ENCODE data around the gene RFC1. TPM values are rescaled to one million over a fixed set of nuclear protein-coding genes. Genes with fewer than 3 reads are reported as not detected.

The RFC1 gene
- polyA plus RNA-seq, 1 of the 3 experiments (the other 2 are of a cell fraction) = 14.9 TPM

GRCh38 chr4:39330353-39330752 lies 35.8 kb downstream of the RFC1 start:
- Histone ChIP-seq H3K27me3 (ENCODE audit: insufficient read depth) (no peaks in the 10 kb centered on the region), H3K36me3 (replicated peaks in 1 of 2; ENCODE audit: control insufficient read depth in 1 of 2, insufficient read depth in 2 of 2, low read length in 1 of 2) (peaks cover 2 to 27% of the 10 kb centered on the region in 2 experiments), H2AFZ (ENCODE audit: low read depth) (no peak overlapping the region), H3K4me1 (ENCODE audit: control insufficient read depth in 1 of 2, insufficient read depth in 2 of 2, low read depth in 1 of 2, low read length in 1 of 2) (no peaks in the 10 kb centered on the region; a peak in 1 of 4 replicates), H3K9me3 (no peaks in the 10 kb centered on the region), H3K79me2 (ENCODE audit: insufficient read depth) (peaks cover 67% of the 10 kb centered on the region), H3K9ac (no peak overlapping the region), H3K4me3 (ENCODE audit: low read depth in 2 of 2, low read length in 1 of 2) (no peak overlapping the region), H3K27ac (ENCODE audit: low read depth in 2 of 2, low read length in 1 of 2) (no peak overlapping the region), H3K4me2 (no peak overlapping the region), H3K9me2 (0 out of 2 replicates have a peak, but pooled peaks cover 3% of the 10 kb centered on the region), H4K20me1 (ENCODE audit: insufficient read depth) (0 out of 2 replicates have a peak, but pooled peaks cover 4% of the 10 kb centered on the region), H3F3A (replicated peaks; ENCODE audit: insufficient read depth) (no peaks in the 10 kb centered on the region)
- 97% methylated on average over 1 of the region's 1 CpG for WGBS (ENCODE audit: low lambda C conversion rate)
- ChIA-PET CTCF (no interaction called here), POLR2A (interaction anchor here (0.6 kb wide), 1 partner anchor 26 kb away, joined by 3 read pairs; no protein-coding TSS in a partner anchor)
- DNase-seq = no peak
- no peak for TF ChIP-seq JUND (IDR thresholded peaks at IDR 0.05)
- TF ChIP-seq TCF12 (IDR thresholded peaks at IDR 0.05) = no peak
- no peak for TF ChIP-seq EZH2phosphoT487 (IDR thresholded peaks at IDR 0.05; ENCODE audit: borderline replicate concordance, low read depth)
- TF ChIP-seq RXRA (IDR thresholded peaks at IDR 0.05; ENCODE audit: borderline replicate concordance, low read depth) = no peak
- no peak for TF ChIP-seq MXI1 (IDR thresholded peaks at IDR 0.05; ENCODE audit: low read depth, low read length)
- no peak for TF ChIP-seq MAX (IDR thresholded peaks at IDR 0.05; ENCODE audit: low read depth)
- no peak for TF ChIP-seq MEF2A (IDR thresholded peaks at IDR 0.05; ENCODE audit: borderline replicate concordance, low read depth)
- TF ChIP-seq YY1 (IDR thresholded peaks at IDR 0.05; ENCODE audit: low read depth) = no peak
- TF ChIP-seq CTCF (IDR thresholded peaks at IDR 0.05) = no peak
- TF ChIP-seq RFX5 (IDR thresholded peaks at IDR 0.05; ENCODE audit: low read length) = no peak
- no peak for TF ChIP-seq FOSL2 (IDR thresholded peaks at IDR 0.05; ENCODE audit: borderline replicate concordance, low read depth)
- TF ChIP-seq SIN3A (IDR thresholded peaks at IDR 0.05; ENCODE audit: borderline replicate concordance, low read depth, low read length) = no peak

GRCh38 chr4:39326468-39326977 lies 39.6 kb downstream of the RFC1 start:
- H3K9ac ChIP-seq = no peak overlapping the region
- no peaks in the 10 kb centered on the region for H3K9me3 ChIP-seq
- CTCF ChIA-PET = no interaction called here
- H3K9me2 ChIP-seq = 0 out of 2 replicates have a peak, but pooled peaks cover 3% of the 10 kb centered on the region
- no peak overlapping the region for H3K4me2 ChIP-seq
- no peak overlapping the region for H3K4me3 ChIP-seq (ENCODE audit: low read depth in 2 of 2, low read length in 1 of 2)
- H3F3A ChIP-seq (replicated peaks; ENCODE audit: insufficient read depth) = peaks cover 3% of the 10 kb centered on the region
- H3K27ac ChIP-seq (ENCODE audit: low read depth in 2 of 2, low read length in 1 of 2) = no peak overlapping the region
- H3K27me3 ChIP-seq (ENCODE audit: insufficient read depth) = no peaks in the 10 kb centered on the region
- 99% methylated on average over 2 of the region's 2 CpGs for WGBS (ENCODE audit: low lambda C conversion rate)
- no peaks in the 10 kb centered on the region for H3K4me1 ChIP-seq (ENCODE audit: control insufficient read depth in 1 of 2, insufficient read depth in 2 of 2, low read depth in 1 of 2, low read length in 1 of 2)
- no peak overlapping the region for H2AFZ ChIP-seq (ENCODE audit: low read depth)
- no peak for DNase-seq
- TF ChIP-seq FOSL2 (IDR thresholded peaks at IDR 0.05; ENCODE audit: borderline replicate concordance, low read depth) = no peak
- peaks cover 7 to 36% of the 10 kb centered on the region in 2 experiments for H3K36me3 ChIP-seq (replicated peaks in 1 of 2; ENCODE audit: control insufficient read depth in 1 of 2, insufficient read depth in 2 of 2, low read length in 1 of 2)
- POLR2A ChIA-PET = no interaction called here
- no peaks in the 10 kb centered on the region for H4K20me1 ChIP-seq (ENCODE audit: insufficient read depth)
- peaks cover 35% of the 10 kb centered on the region for H3K79me2 ChIP-seq (ENCODE audit: insufficient read depth)
